RPMI7951 (cell line): ENCODE results near the gene TEKT5. TPM values are rescaled to one million over a fixed set of nuclear protein-coding genes. Genes with fewer than 3 reads are reported as not detected.
"Not testable (repeated sequence)": the region's sequence is repeated elsewhere in the genome, so short reads cannot be mapped to it uniquely, and the experiment has no call there.

Source experiments
- DNase-seq: peaks from one replicate; pipeline ENCODE4 v3.0.0-alpha.2; 2012; ENCODE audit warnings: low read depth
- total RNA-seq: library from RNA; depleted of rRNA; stranded (reverse); fragments of >200 nt; shearing (Covaris generic); gene quantifications from 2 replicates; pipeline ENCODE4 v1.2.3, GENCODE V29; 2014

The TEKT5 gene
- total RNA-seq, 1 experiment from 2014 or later = not detected

GRCh38 chr16:10635365-10636021 lies 59.2 kb downstream of the TEKT5 start:
- DNase-seq = no peak

GRCh38 chr16:10633429-10633828 lies 61.3 kb downstream of the TEKT5 start:
- DNase-seq = not testable (repeated sequence)

GRCh38 chr16:10631886-10632285 lies 62.8 kb downstream of the TEKT5 start:
- no peak for DNase-seq

DNA sequence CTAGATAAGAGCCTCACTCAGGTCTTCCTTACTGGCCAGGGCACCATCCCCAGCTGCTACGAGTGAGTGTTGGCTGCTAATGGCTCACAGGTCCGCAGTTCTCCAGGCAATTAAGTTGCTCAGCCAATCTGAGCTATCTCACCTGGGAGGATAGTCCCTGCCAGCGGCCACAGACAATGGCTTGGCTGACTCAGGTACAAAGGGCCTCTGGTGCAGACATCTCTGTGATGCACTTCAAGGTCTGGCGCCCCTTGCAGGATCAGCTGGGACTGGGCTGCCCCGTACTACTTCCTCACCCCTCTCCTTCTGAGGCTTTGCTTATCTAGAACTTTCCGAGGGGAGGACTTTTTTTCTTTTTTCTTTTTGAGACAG lies 65.2 kb downstream of the TEKT5 start:
- no peak for DNase-seq

- peak; percentile 27 for DNase-seq
Measured at GRCh38 chr16:10625595-10626357, 69.0 kb downstream of the TEKT5 start.

DNA sequence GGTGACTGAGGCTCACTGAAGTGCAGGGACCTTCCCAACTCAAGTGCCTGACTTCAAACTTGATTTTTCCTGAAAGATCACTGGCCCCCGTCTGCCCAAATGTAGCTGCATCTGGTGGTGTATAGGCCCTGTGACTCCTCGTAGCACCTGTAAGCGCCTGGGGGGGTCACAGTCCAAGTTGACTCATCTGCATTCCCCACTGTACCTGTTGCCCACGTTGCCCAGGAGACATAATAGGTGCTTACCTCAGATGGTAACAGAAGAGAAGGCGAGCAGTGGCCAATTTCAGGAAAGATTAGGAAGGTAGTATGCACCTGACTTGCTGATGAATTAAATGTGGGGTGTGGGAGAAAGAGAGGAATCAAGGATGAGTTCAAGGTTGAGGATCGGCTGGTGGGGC lies 70.2 kb downstream of the TEKT5 start:
- DNase-seq = no peak

GRCh38 chr16:10623059-10623458 lies 71.7 kb downstream of the TEKT5 start:
- no peak for DNase-seq

DNA sequence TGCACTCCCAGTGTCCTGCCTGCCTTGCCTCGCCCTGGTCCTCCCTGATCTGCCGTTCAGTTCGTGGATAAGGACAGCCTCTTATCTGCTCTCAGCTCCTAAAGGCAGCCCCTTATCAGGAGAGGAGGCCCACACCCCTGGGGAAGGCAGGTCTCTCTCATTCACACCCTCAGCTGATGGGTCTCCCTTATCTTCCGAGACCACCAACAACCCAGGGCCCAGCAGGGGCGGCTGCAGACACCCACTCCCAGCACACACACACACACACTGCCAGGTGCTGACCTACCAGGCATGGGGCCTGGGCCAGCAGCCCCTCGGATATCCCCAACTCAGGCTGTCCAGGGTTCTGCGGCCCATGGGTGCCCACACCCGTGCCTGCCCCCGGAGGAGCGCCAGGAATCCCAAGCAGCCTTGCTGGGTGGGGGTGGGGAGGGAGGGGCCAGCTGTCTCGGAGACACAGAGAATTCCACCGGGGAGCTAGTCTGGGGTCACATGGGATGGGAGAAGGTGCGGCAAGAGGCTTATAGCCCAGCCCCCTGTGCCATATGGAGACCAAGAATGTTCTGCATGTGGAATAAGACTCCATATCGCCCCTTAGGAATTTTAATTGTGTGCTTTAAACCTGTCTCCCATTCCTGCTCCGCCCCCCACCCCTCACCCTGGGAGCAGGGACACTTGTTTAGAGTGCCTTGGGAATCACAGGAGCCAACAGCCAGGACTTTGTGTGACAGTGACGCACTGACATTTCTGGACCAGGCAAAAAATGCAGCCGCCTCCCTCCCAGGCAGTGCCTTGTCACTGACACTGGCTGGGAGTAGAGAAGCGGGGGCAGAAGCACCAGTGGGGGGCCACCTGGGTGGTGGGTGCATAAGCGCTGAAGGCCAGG lies 72.5 kb downstream of the TEKT5 start:
- DNase-seq = no peak

GRCh38 chr16:10621216-10621949 lies 73.3 kb downstream of the TEKT5 start:
- not testable (repeated sequence) for DNase-seq

DNA sequence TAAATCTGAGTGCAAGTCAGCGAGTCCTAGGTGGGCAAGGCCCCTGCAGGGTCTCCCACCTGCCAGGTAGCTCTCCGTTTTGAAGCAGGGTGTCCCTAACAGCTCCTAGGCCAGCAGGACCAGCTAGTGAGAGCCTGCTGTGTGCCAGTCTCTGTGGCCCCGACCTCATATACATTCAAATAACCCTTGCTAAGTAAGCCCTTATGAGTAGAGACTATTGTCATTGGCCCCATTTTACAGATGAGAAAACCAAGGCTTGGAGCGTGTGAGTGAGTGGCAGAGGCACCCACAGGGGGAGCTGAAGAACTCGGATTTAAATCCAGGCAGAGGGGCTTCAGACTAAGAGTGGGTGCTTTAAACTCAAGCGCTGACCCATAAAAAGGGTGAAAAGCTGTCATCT lies 74.6 kb downstream of the TEKT5 start:
- no peak for DNase-seq

DNA sequence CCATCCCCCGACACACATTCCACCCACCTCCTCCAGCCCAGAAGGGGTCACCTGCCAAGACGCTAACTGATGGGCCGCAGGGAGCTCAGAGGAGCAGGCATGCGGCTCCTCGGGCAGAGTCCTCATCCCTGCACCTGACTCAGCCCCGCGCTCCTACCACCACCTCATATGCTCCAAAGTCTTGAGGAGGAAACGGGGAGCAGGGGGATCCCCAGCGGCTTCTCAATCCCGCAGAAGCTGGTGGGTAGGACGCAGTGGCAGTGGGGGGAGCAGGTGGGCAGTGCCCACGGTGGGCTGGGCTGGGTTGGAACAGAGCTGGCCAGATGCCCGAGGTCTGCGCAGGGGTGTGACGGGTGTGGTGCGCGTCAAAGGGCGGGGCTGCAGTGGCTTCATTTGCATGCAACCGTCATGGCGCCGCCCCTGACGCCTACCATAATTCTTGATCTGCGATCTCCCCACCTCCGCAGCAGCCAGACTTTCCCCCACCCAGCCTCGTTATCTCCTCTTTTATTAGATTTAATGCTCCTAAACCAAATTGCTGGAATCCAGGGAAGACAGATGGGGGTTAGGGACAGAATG lies 75.4 kb downstream of the TEKT5 start:
- DNase-seq = no peak

- no peak for DNase-seq
Measured at GRCh38 chr16:10618710-10619209, 76.0 kb downstream of the TEKT5 start.

- no peak for DNase-seq
Measured at GRCh38 chr16:10617662-10618420, 76.9 kb downstream of the TEKT5 start.

GRCh38 chr16:10616756-10617640 lies 77.7 kb downstream of the TEKT5 start:
- DNase-seq = peak; percentile 54

DNA sequence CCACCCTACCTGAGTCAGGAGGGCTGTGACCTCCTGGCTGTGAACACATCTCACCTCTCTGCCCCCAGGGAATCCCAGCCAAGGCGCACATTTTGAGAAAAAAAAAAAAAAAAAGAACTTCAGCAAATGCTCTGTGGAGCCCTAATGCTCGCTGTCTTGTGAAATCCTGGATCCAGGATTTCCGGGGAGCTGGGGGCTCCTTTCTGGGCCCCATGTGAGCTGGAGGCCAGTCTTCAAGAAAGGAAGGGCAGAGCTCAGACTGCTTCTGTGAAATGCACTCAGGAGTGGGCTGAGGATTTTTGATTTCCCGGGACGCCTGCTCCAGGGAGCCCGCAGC lies 78.3 kb downstream of the TEKT5 start:
- DNase-seq = no peak

- DNase-seq = no peak
Measured at GRCh38 chr16:10614685-10615084, 80.0 kb downstream of the TEKT5 start.

GRCh38 chr16:10613785-10614485 lies 80.8 kb downstream of the TEKT5 start:
- DNase-seq = no peak

- DNase-seq = peak; percentile 5
Measured at GRCh38 chr16:10612649-10613179, 82.0 kb downstream of the TEKT5 start.
